Esophagus mucosa (tissue), 1 donor: ENCODE data around the gene DLG4. TPM values are rescaled to one million over a fixed set of nuclear protein-coding genes. Genes with fewer than 3 reads are reported as not detected.
"Not testable (repeated sequence)": the region's sequence is repeated elsewhere in the genome, so short reads cannot be mapped to it uniquely, and the experiment has no call there.

Experiments used
- ATAC-seq: fragments of 200-7000 bp; cut with Tn5 transposase; one replicate; pipeline ENCODE4 v1.9.1; 2020
- total RNA-seq: library from RNA; stranded (reverse); gene quantifications from one replicate; pipeline ENCODE4 v1.2.4, GENCODE V29; 2023
- donor health status: DM: yes; HTN: yes; CAD: no.

DLG4 gene
- total RNA-seq, 1 donor from 2014 or later: 3.1 TPM

DNA sequence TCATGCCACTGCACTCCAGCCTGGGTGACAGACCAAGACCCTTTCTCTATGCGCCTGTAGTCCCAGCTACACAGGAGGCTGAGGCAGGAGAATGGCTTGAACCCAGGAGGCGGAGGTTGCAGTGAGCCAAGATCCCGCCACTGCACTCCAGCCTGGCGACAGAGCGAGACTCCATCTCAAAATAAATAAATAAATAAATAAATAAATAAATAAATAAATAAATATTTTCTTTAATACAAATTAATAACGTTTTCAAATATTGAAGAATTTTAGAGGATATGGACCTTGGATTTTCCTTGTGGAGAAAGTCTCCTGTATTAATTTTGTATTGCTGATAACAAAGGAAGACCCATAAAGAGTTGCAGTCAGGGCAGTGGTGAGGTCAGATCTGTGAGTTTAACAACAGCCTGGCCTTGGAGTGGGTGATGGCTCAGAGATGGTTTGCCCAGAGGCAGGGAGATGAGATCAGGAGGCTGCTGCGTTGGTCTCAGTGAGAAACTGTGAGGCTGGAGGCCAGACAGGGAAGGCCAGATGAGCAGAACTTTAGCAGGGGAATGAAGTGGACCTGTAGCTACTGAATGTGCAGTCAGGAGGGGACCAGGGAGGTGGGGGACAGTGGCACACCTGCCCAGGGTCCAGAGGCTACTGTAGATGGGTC, 36.1 kb downstream of the DLG4 start:
- ATAC-seq: no peak

DNA sequence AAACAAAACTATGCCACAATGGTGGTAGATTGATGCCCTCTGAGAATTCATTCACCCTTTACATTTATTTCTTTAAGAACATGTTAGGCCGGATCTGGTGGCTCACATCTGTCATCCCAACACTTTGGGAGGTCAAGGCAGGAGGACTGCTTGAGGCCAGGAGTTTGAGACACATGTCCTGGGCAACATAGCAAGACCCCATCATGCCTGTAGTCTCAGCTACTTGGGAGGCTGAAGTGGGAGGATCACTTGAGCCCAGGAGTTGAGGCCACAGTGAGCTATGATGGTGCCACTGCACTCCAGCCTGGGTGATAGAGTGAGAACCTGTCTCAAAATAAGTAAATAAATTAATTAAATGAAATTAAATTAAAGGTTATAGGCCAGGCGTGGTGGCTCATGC, 37.5 kb downstream of the DLG4 start:
- ATAC-seq: not testable (repeated sequence)

DNA sequence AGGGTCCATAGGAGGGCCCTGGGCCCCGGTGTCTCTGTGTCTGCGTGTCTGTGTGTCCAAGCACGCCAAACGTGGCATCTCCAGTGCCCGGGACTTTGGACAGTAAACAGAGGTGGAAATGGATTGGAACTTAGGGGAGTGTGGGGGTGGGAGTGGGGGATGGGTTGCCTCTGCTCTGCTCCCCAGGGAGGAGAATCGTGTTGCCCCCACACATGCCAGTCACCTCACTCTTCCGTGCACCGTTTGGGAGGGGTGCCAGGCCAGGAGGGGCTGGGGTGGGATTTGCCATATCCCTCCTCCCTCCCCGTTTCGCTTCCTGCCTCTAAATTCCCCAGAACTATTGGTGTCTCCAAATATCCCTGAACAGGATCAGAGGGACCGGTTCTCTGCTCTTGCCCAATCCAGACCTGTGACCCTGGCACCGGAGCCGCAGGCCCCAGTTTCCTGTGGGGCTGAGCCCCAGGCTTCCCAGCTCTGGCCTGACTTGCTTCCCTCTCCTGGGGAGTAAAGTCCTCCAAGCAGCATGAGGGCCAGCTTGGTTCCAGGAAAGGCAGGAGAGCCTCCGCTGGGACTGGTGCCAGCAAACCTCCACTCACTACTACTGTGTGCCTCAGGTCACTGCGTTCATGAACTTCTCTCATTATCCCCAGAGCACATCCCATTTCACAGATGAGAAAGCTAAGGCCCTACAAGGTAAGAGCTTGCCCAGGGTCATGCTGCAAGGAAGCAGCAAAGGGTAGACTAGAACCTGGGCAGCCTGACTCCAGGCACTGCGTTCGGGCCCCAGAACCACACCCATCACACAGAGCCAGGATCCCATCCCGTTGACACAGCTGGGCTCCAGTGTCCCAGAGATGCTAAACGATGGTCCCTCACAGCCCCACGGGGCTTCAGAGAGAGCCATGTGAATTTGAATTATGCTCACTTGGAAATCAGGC, 40.0 kb downstream of the DLG4 start, which contains the start of gene ASGR1:
Gene ASGR1, minus strand, starts transcription at position 54 of the 938 bp plus-strand sequence. CDS start 807 bp downstream, outside the sequence.
- no peak for ATAC-seq

DNA sequence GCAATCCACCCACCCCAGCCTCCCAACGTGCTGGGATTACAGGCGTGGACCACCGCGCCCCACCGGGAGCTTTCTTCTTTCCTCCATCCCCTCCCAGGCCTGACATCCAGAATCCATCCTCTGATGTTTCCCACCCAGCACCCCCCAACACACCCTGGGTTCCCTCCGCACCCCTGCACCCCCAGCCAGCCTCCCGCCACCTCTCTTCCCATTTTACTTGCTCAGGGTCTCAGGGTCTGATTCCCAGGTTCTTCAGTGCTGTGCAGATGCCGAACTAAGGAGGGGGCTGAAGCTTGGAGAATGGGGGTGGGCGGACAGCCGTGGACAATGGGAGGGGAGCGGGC, 40.7 kb downstream of the DLG4 start:
- ATAC-seq: no peak

DNA sequence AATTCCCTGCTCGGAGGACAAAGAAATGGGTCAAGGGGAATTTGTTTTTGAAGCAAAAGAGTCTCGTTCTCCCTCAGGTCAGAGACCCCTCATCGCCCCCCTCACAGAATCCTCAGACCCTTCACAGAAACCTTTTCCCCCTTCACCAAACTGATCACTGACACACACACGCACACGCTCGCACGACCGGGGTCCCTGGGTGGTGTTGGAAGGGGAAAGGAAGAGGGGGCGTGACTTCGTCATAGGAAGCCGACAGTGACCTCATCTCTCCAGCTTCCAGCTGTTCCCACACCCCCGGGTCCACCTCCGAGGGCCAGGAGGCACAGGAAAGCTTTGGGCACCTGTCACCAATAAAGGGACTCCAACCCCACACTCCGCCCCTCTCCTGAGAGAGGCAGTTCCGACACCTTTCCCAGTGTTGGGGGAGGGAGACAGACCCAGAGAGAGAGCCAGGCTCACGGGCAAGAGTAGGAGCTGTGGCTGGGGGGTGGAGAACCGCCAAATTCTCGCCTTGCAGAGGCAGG, 41.6 kb downstream of the DLG4 start:
- peak; percentile 9 for ATAC-seq

DNA sequence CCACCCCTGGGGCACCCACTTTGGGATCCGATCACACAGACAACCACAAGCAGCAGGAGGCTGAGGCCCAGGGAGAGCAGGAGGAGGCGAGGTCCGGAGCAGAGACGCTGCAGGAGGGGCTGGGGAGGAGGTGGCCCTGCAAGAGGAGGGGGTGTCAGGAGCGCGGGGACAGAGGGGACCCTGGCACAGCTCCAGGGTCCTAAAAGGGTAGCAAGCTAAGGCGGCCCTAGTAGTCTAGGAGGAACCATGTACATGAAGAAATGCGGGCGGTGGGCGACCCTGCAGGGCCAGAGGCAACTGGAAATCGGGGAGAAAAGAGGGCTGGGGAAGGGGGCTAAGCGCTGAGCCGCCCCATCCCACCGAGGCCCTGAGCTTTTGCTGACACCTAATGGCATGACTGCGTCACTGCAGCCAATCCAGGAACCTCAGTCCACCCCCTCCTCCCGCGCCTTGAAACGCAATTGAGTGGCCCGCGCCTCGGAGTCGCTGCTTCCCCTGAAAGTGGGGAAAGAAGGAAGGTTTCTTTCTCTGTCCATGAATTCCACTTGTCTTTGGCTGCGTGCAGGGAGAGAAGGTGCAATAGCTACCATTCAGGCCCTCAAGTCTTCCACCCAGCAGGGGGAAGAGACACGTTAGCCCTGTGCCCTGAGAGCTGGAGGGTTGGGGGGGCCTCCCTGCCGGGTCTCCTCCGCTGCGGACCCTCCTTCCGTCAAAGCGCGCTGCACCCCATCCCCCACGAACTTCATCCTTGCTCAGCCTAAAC, 42.3 kb downstream of the DLG4 start:
- ATAC-seq: peak; percentile 63

DNA sequence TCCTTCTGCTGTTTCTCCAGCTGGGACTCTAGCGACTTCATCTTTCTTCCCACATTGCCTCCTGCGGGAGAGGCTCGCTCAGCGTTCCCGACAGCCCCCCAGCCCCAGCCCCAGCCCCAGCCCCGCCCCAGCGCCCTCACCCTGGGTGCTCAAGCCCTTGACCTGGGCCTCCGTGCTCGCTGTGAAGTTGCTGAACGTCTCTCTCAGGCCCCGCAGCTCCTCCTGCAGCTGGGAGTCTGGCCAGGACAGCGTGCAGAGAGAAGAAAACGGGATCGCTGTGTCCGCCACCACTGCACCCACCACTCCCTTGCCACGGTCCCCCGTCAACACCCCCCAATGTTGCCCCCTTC, 42.8 kb downstream of the DLG4 start:
- ATAC-seq: peak; percentile 4

DNA sequence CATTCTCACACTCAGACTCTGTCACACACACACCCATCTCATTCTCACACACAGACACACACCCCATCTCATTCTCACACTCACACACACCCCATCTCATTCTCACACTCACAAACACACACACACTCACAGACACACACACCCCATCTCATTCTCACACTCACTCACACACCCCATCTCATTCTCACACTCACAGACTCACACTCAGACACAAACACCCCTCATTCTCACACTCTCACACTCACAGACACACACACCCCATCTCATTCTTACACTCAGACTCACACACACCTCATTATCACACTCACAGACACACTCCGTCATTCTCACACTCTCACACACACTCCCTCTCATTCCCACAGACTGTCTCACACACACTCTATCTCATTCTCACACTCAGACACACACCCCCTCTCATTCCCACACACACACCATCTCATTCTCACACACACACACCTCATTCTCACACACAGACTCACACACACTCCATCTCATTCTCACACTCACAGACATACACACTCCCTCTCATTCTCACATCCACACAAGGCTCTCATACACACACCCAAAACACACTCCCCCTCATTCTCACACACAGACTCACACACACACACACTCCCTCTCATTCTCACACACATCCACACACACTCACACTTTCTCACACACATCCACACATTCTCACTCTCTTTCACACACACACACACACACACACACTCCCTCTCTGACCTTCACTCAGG, 43.4 kb downstream of the DLG4 start:
- no peak for ATAC-seq

DNA sequence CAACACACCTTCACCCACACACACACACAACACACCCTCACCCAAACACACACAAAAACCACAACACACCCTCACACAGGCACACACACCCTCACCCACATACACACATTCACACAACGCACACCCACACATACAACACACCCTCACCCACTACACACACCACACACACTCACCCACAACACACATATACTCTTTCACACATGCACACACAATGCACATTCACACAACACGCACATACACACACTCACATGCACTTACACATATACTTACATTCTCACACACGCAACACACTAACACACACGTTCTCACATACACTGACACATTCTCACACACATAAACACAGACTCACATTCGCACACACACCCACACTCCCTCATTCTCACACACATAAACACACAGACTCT, 44.3 kb downstream of the DLG4 start:
- ATAC-seq: no peak

DNA sequence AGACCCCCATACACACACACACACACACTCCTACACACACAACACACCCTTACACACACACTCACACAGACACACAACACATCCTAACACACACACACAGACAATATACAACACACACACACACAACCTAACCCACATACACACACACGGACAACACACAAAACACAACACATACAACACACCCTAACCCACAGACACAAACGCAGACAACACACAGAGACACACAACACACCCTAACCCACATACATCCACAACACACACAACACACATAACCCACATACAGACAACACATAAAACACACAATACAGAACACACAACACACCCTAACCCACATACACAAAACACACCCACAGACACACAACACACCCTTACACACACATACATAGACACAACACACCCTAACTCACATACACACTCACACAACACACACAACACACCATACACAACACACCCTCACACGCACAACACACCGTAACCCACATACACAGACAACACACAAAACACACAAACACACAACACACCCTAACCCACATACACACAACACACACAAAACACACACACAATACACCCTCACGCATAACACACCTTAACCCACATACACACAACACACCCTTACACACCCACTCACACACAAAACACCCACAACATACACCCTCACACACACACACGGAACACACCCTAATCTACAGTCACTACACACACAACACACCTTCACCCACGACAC, 44.9 kb downstream of the DLG4 start:
- no peak for ATAC-seq

DNA sequence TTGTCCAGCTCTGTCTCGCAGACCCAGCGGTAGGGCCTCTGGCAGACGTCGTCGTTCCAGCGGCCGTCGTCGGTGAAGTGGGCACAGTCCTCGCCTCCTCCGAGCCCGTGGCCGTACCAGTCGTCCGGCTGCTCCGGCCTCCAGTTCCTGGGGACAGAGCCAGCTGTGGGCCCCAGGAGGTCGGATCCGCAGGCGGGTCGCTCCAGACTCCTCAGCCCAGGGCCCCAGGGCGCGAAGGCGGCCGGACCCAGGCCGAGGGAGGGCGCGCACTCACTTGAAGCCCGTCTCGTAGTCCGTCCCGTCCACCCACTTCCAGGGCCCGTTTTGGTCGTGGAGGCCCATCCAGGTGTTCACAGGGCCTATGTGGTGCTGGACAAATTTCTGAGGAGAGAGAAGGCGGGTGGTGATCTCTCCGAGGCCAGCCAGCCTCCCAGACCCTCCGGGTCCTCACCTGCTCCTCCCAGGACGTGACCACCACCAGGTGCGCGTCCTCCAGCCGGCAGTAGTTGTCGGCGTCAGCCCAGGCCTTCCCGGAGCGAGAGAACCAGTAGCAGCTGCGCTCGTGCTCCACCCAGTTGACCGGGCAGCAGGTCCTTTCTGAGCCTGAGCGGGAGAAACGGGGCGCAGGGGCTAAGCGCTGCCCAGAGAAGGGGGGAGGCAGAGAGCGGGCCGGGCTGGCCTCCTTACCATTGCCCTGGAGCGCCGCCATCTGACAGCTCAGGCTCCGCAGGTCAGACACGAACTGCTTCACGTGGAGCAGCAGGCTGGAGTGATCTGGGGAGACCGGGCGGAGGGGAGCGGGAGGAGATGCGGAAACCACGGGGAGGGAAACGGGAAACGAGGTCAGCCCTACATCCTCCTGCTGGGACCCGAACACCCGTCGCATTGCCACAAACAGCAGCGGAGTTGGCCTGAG, 45.7 kb downstream of the DLG4 start:
- ATAC-seq: peak; percentile 61

DNA sequence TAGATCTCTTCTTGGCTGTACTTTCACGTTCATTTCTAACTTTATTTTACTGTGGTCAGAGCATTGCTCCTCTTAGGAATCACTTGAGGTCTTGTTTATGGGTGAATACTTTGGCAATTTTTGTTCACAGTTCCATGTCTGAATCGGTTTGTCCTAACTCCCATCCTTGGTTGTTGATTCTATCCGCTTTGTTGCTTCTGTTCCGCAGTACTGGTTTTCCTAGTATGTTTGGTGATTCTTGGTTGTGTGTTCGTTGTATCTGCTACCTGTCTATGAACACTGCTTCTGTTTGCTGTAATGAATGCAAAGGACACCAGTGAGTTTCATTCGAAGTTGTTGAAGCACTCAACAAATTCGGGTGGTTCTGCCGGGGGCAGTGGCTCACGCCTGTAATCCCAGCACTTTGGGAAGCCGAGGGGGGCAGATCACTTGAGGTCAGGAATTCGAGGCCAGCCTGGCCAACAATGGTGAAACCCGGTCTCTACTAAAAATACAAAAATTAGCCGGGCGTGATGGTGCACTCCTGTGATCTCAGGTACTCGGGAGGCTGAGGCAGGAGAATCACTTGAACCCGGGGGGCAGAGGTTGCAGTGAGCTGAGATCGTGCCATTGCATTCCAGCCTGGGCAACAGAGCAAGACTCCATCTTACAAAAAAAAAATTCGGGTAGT, 47.0 kb downstream of the DLG4 start:
- not testable (repeated sequence) for ATAC-seq

DNA sequence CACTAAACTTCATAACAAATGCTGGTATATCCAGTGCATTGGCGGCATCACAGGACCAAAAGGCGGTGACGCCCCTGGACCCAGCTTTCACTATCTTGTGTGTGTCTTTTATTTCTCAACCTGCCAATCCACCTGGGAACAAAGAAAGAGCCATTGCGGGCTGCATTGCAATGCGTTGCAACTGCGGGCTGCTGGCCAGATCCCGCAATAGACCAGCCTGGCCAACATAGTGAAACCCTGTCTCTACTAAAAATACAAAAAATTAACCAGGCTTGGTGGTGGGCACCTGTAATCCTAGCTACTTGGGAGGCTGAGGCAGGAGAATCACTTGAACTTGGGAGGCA, 50.1 kb downstream of the DLG4 start:
- ATAC-seq: not testable (repeated sequence)

DNA sequence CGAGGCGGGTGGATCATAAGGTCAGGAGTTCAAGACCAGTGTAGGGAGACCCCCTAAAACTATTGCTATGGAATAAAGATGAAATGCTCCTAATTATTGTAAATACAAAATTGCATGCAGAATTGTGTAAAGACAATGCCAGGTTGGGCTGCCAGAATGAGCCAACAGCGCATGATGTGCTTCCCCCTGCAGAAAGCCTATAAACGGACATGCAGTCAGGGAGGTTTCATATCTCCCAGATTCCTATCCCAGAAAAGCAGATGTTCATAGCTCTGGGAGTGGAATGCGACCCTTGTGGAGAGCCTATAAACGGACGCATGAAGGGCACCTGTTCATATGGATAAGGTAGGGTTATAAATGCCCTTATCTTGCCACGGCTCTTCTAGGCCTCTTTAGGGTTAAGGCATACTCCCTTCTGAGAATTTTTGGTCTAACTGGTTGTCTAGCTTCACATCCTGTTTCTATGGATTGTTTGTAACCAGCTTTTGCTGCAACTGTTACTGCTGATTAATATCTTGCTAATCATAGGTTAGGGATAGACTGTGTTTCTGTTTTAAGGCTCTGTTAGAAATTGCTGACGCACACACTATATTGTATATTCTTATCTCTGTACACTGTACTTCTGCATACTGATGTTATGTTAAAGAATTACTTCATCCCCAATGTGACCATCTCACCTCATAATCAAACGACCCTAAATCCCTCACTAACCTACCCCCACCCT, 50.6 kb downstream of the DLG4 start:
- not testable (repeated sequence) for ATAC-seq

DNA sequence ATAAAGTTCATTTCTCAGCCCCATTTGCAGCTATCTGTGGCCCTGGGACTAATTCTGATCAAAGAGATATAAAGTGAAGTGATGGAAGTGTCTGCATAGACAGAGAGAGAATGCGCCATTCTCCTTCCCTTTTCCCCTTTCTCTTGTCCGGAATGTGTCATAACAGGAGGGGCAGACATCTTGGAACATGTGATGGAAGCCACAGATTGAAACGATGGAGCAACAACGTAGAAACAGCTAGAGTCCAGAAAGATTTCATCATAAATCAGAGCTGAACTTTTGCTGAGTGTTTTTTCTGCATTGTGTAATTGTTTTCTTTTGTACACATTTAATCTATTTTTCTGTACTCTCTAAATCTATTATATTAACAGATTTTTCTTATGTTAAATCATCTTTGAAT, 51.8 kb downstream of the DLG4 start:
- no peak for ATAC-seq

DNA sequence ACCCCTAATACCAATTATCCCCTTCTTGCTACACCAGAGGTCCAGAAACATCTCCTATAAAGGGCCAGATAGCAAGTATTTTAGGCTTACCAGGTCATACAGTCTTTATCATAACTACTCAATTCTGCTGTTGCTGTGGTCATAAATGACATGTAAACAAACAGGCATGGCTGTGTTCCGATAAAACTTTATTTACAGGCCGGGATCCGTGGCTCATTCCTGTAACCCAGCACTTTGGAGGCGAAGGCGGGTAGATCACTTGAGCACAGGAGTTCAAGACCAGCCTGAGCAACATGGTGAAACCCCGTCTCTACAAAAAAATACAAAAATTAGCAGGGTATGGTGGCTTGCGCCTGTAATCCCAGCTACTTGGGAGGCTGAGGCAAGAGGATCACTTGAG, 52.8 kb downstream of the DLG4 start:
- no peak for ATAC-seq

DNA sequence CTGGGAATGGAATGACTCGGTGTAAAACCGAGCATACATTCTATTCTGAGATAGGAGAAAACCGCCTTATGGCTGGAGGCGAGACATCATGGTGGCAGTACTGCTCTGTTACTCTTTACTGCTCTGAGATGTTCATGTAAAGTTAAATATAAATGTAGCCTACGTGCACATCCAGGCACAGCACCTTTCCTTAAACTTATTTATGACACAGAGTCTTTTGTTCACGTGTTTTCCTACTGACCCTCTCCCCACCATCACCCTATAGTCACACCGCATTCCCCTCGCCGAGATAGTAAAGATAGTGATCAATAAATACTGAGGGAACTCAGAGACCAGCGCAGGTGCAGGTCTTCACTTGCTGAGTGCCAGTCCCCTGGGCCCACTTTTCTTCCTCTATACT, 60.1 kb downstream of the DLG4 start:
- ATAC-seq: not testable (repeated sequence)

DNA sequence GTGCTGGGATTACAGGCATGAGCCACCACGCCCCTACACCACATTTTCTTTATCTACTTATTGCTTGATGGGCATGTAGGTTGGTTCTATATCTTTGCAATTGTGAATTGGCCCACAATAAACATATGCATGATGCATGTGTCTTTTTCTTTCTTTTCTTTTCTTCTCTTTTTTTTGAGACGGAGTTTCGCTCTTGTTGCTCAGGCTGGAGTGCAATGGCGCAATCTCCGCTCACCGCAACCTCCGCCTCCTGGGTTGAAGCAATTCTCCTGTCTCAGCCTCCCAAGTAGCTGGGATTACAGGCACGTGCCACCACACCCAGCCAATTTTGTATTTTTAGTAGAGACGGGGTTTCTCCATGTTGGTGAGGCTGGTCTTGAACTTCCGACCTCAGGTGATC, 61.2 kb downstream of the DLG4 start:
- not testable (repeated sequence) for ATAC-seq

DNA sequence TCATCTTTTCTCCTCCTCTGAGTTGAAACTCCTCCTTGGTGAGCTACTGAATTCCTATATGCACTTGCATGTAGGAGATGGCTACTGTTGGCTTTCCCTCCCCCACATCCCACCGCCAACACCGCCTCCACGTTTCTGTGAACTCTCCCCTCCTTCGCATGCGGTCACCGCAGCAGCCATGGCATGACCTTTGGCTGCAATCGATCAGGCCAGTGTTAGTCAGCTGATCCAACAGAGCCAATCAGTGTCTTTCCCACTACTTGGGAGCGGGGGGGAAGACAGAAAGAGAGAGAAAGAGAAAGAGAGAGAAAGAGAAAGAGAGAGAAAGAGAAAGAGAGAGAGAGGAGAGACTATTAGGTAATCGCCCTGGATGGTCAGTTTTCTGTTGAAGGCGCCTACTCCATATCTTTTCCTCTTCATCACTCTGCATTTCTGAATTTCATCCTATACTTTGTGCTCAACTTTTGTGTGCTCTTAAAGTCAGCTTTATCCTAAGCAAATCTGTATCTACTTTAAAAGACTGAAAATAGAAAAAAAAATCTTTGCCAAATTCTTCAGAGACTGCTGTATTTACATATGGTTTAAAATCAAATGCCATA, 63.2 kb downstream of the DLG4 start:
- no peak for ATAC-seq
